Activated CD8-positive, alpha-beta T cell treated with anti-CD3 and anti-CD28 coated beads for 36 hours (primary cell): ENCODE data around the gene ZHX3. TPM values are rescaled to one million over a fixed set of nuclear protein-coding genes. Genes with fewer than 3 reads are reported as not detected.

Experiments
- ATAC-seq: fragments of 200-7000 bp; cut with Tn5 transposase; one replicate; pipeline ENCODE4 v1.10.0; 2021; ENCODE audit warnings: mild to moderate bottlenecking, moderate library complexity
- CTCF ChIA-PET: fragments of 350-600 bp; sonication (Branson Sonifier 250); formaldehyde crosslinking; loops from one replicate; lab custom pipeline; 2021; ENCODE audit warnings: antibody characterized with exemption; lab: Charles Lee
- POLR2A ChIA-PET: fragments of 350-600 bp; sonication (Branson Sonifier 250); formaldehyde crosslinking; loops from one replicate; lab custom pipeline; 2021; ENCODE audit warnings: antibody characterized with exemption; lab: Charles Lee
- DNase-seq: peaks from one replicate; pipeline ENCODE4 v3.0.0-alpha.2; 2020
- H3K27ac Mint-ChIP-seq: one replicate; pipeline ENCODE4 v1.8.0; 2021; ENCODE audit warnings: mild to moderate bottlenecking, mixed read lengths
- H3K27me3 Mint-ChIP-seq: one replicate; pipeline ENCODE4 v1.8.0; 2021; ENCODE audit warnings: mixed read lengths
- H3K36me3 Mint-ChIP-seq: one replicate; pipeline ENCODE4 v1.8.0; 2021; ENCODE audit warnings: low read depth, mixed read lengths
- H3K4me1 Mint-ChIP-seq: one replicate; pipeline ENCODE4 v1.8.0; 2021; ENCODE audit warnings: low read depth, mixed read lengths
- H3K4me3 Mint-ChIP-seq: one replicate; pipeline ENCODE4 v1.8.0; 2021; ENCODE audit warnings: mild to moderate bottlenecking, moderate library complexity, mixed read lengths
- H3K9me3 Mint-ChIP-seq: one replicate; pipeline ENCODE4 v1.8.0; 2021; ENCODE audit warnings: mixed read lengths
- CTCF ChIP-seq: fragments of 200-600 bp; IDR thresholded peaks from one replicate; pipeline ENCODE4 v1.8.0; 2022; ENCODE audit warnings: antibody characterized with exemption, mild to moderate bottlenecking
- intact Hi-C: fragments of 100-400 bp; cut with micrococcal nuclease; formaldehyde crosslinking; loops from one replicate; pipeline ENCODE4 v1.10.0; 2022
- total RNA-seq, 2 experiments: library from RNA; stranded (reverse); gene quantifications; one replicate each; pipeline ENCODE4 v1.2.3, GENCODE V29; 2021

The ZHX3 gene
- total RNA-seq, 2 experiments from 2014 or later: 14.1 to 14.2 TPM

GRCh38 chr20:41329435-41330342, 12.2 kb upstream of the ZHX3 start:
- Mint-ChIP-seq H3K27ac (peak overlapping the region; percentile 53), H3K36me3 (no peaks in the 10 kb centered on the region), H3K27me3 (no peaks in the 10 kb centered on the region), H3K9me3 (no peaks in the 10 kb centered on the region), H3K4me1 (peaks cover 14% of the 10 kb centered on the region), H3K4me3 (no peak overlapping the region)
- ChIA-PET POLR2A (interaction anchor here (0.6 to 1.7 kb wide), 6 partner anchors 9 to 203 kb away, joined by 3 to 4 read pairs (median 3); no protein-coding TSS in a partner anchor), CTCF (interaction anchor here (0.9 to 3.7 kb wide), 8 partner anchors 7 to 366 kb away, joined by 3 to 29 read pairs (median 4); partner anchors contain the start of gene LPIN3)
- intact Hi-C loops: loop anchor here (10.0 kb wide), 1 partner anchor 95 kb away; no protein-coding TSS in a partner anchor
- DNase-seq (peak; percentile 80), ATAC-seq (peak; percentile 99)
- TF ChIP-seq CTCF: no peak

- no peak overlapping the region for H3K27ac Mint-ChIP-seq
- no peaks in the 10 kb centered on the region for H3K36me3 Mint-ChIP-seq
- H3K27me3 Mint-ChIP-seq: no peaks in the 10 kb centered on the region
- peaks cover 14% of the 10 kb centered on the region for H3K4me1 Mint-ChIP-seq
- ATAC-seq (no peak), DNase-seq (no peak)
- no peaks in the 10 kb centered on the region for H3K9me3 Mint-ChIP-seq
- POLR2A ChIA-PET: interaction anchor here (0.6 to 0.8 kb wide), 2 partner anchors 131 to 136 kb away, joined by 3 to 4 read pairs; no protein-coding TSS in a partner anchor
- CTCF ChIA-PET: interaction anchor here (1.0 to 2.4 kb wide), 3 partner anchors 11 to 192 kb away, joined by 5 to 8 read pairs (median 6); no protein-coding TSS in a partner anchor
- TF ChIP-seq CTCF: no peak
- H3K4me3 Mint-ChIP-seq: no peak overlapping the region
- intact Hi-C loops: no loop called here
Measured at GRCh38 chr20:41327178-41327577, 9.6 kb upstream of the ZHX3 start.

GRCh38 chr20:41320976-41321375, 3.4 kb upstream of the ZHX3 start:
- Mint-ChIP-seq H3K9me3 (no peaks in the 10 kb centered on the region), H3K4me1 (peaks cover 15% of the 10 kb centered on the region), H3K36me3 (no peaks in the 10 kb centered on the region), H3K4me3 (no peak overlapping the region), H3K27me3 (no peaks in the 10 kb centered on the region), H3K27ac (no peak overlapping the region)
- ATAC-seq: no peak
- ChIA-PET POLR2A (no interaction called here), CTCF (interaction anchor here (1.5 to 2.3 kb wide), 3 partner anchors 10 to 186 kb away, joined by 3 to 7 read pairs (median 3); no protein-coding TSS in a partner anchor)
- no peak for TF ChIP-seq CTCF
- intact Hi-C loops: no loop called here
- DNase-seq: no peak

- no peak overlapping the region for H3K27ac Mint-ChIP-seq
- ChIA-PET POLR2A (no interaction called here), CTCF (interaction anchor here (1.7 kb wide), 1 partner anchor 15 kb away, joined by 3 read pairs; no protein-coding TSS in a partner anchor)
- H3K27me3 Mint-ChIP-seq: no peaks in the 10 kb centered on the region
- no peaks in the 10 kb centered on the region for H3K9me3 Mint-ChIP-seq
- DNase-seq (no peak), ATAC-seq (no peak)
- TF ChIP-seq CTCF: no peak
- H3K36me3 Mint-ChIP-seq: no peaks in the 10 kb centered on the region
- no peak overlapping the region for H3K4me3 Mint-ChIP-seq
- intact Hi-C loops: no loop called here
- peaks cover 18% of the 10 kb centered on the region for H3K4me1 Mint-ChIP-seq
Measured at GRCh38 chr20:41320441-41320840, 2.9 kb upstream of the ZHX3 start.
